Glomerular endothelial cell (primary cell): ENCODE data around the gene MGAT3. TPM values are rescaled to one million over a fixed set of nuclear protein-coding genes. Genes with fewer than 3 reads are reported as not detected.
A peak's percentile ranks its signal among the peaks of the same experiment; 100 is the strongest.

Source experiments
- DNase-seq: peaks from one replicate; pipeline ENCODE4 v3.0.0-alpha.2; 2011; ENCODE audit warnings: low read depth, low spot score; ENCODE audit errors: extremely low read depth
- total RNA-seq: library from RNA; depleted of rRNA; stranded (reverse); fragments of >200 nt; gene quantifications from 2 replicates; pipeline ENCODE4 v1.2.3, GENCODE V29; 2015

MGAT3 gene
- total RNA-seq, 1 donor from 2014 or later: 0.12 TPM

GRCh38 chr22:39525658-39525975 is 68.8 kb downstream of the MGAT3 start:
- no peak for DNase-seq

DNA sequence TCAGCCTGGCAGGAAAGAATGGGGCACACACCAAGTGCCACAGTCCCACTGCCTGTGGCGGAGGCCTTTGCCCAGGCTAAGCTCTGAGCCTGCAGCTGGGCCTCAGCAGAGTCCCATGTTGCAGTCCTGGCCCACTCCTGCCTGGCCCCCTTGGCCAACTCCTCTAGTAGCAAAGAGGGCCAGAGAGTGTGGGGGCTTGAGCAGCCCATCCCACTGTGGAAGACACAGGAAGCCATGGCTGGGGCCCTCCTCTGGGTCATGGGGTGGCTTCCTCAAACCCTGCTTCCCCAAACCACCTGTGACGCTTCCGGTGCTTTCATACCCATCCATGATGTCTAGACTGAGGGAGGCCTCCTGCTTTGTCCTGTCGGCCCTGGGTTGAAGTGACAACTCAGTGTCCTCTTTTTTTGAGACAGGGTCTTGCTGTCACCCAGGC is 69.9 kb downstream of the MGAT3 start:
- DNase-seq: no peak

GRCh38 chr22:39527481-39527961 is 70.7 kb downstream of the MGAT3 start:
- no peak for DNase-seq

- no peak for DNase-seq
These were observed 71.4 kb downstream of the MGAT3 start for GRCh38 chr22:39528080-39528661.

DNA sequence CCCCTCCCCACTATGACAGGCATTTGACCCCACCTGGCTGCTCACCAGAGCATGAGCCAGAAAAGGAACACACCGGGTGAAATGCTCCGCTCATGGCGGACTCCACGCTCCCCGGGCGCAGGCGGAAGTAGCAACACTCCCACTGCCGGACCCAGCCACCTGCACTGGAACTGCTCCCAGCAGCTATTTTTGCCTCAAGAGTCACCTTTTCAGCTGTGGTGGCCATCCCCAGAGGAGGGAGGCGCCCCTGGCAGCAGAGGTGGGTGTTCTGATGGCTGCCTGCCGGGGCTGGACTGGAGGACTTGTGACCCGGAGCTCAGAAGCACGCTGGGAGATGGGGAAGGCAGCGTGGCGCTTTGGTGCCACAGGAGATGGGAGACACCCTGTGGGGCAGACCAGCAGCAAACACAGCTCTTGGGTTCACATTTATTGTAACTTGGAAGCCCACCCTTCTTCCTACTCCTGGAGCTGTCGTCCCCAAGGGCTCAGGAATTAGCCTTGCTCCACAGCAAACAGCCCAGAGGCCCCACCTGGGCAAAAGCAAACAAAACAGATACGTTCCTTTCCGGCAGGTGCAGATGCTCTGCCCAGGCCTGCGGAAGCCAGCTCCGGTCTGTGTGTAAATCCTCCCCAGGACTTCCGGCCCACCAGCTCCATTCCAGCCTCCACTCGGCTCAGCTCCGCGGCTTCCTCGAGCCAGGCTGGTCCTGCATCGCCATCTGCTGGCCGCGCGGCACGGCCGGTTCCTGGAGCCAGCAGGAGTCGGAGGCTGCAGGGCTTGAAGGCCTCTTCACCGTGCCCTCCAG is 72.1 kb downstream of the MGAT3 start:
- peak; percentile 72 for DNase-seq

DNA sequence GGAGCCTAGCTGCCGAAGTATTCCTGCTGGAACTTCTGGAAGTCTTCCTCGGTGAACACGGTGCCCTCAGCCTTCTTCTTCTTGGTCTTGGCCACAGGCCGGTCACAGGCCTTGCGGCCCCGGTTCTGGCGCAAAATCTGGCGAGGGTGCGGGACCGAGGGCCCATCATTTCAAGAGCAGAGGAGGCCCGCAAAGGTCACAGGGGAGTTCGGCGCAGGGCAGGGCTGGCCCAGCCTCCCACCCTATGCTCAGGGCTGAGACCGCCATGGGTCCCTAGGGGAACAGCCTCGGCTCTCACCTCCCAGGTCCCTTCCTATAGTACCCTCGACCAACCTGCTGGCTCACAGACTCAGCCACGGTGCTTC is 72.7 kb downstream of the MGAT3 start:
- DNase-seq: no peak

- DNase-seq: no peak
These were observed 73.3 kb downstream of the MGAT3 start for GRCh38 chr22:39530116-39530515.

- DNase-seq: no peak
These were observed 74.0 kb downstream of the MGAT3 start for GRCh38 chr22:39530692-39531331.

- DNase-seq: peak; percentile 90
These were observed 75.6 kb downstream of the MGAT3 start, which contains the start of gene RPS19BP1 for GRCh38 chr22:39532215-39533073. Gene RPS19BP1, minus strand, starts transcription at chr22:39532748. Its CDS starts 10 bp downstream, at chr22:39532738.

DNA sequence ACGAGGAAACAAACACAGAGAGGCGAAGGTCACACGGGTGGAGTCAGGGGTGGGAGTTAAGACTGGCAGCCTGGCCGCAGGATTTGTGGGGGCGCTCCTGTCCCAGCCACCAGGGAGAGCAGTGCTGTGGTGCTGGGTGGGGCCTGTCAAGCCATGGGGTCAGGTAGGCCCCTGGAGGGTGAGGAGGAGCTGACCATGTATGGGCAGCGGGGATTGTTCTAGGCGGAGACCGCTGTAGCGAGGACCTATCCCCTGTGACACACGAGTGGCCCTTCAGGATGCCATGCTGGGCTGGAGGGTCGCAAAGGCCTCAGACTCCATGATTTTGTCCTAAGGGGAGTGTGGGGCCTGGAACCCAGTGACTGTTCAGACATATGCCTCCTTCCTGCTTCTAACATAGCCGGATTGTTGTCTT is 77.3 kb downstream of the MGAT3 start:
- no peak for DNase-seq

GRCh38 chr22:39534591-39535356 is 78.0 kb downstream of the MGAT3 start:
- no peak for DNase-seq

DNA sequence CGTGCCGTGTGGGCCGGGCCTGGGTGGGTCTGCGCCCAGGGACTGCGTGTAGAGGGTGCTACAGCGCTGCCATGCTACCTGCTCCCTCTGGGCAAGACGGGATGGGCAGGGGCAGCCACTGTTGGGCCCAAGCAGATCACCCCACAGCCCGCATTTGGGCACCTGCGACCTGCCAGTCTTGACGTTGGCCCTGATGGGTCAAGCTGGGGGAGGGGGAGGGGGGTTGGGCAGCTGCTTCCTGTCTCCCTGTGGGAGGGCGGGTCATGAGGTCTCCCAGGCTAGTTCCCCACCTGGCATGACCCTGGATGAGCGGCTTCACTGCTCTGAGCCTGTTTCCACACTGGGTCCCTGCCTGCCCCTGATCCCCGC is 78.5 kb downstream of the MGAT3 start:
- DNase-seq: no peak

DNA sequence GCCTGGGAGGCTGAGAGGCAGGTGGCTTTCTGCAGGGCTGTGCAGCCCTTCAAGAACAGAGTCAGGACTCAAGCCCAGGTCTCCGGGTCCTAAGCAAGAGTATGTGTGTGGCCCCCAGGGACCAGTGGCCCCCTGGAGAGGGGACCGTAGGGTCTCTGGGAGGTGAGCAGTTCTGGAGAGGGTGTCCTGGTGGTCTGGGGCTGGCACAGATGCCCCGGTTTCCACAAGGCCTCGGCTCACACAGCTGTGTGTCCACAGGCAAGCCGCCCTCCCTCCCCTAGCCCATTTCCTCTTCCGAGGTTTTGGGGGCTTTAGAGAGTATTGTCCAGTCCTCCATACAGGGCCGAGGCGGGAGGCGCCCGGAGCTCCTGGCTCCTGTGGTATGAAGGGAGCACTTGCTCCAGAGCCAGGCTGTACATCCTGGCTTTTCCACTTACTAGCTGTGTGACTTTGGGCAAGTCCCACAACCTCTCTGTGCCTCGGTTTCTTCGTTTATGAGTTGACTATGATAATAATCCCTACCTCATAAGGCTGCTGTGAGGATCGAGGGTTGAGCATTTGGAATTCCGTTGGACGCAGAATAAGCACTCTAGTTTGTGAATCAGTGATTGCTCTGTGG is 79.1 kb downstream of the MGAT3 start:
- no peak for DNase-seq

- DNase-seq: no peak
These were observed 79.9 kb downstream of the MGAT3 start for GRCh38 chr22:39536711-39537110.

GRCh38 chr22:39537975-39538374 is 81.2 kb downstream of the MGAT3 start:
- DNase-seq: no peak

Other genes starting within 250 kb of the MGAT3 start
- 132 and 333 TPM in 2 replicates for gene PDGFB, start 212.0 kb upstream of the MGAT3 start, total RNA-seq
- 1,628 and 2,151 TPM in 2 replicates for gene RPL3, start 137.4 kb upstream of the MGAT3 start, total RNA-seq
- gene SYNGR1, start 107.0 kb upstream of the MGAT3 start, total RNA-seq: 3.1 and 3.3 TPM in 2 replicates
- 11.5 and 15.8 TPM in 2 replicates for gene TAB1, start 57.2 kb upstream of the MGAT3 start, total RNA-seq
- gene MIEF1, start 45.3 kb downstream of the MGAT3 start, total RNA-seq: 20.3 and 33.3 TPM in 2 replicates
- gene ATF4, start 63.5 kb downstream of the MGAT3 start, total RNA-seq: 169 and 207 TPM in 2 replicates
- 85.1 and 103 TPM in 2 replicates for gene RPS19BP1, start 75.7 kb downstream of the MGAT3 start, total RNA-seq
- not detected in 2 replicates for gene CACNA1I, start 113.7 kb downstream of the MGAT3 start, total RNA-seq